GM03348 (cell line): Measurements from ENCODE around the gene MACROD2.

ENCODE experiments used
- DNase-seq: peaks from one replicate; pipeline ENCODE4 v3.0.0; 2012; ENCODE audit warnings: low spot score

Gene MACROD2

GRCh38 chr20:14815340-14815739 lies 820.0 kb downstream of the MACROD2 start:
- DNase-seq, result no peak

DNA sequence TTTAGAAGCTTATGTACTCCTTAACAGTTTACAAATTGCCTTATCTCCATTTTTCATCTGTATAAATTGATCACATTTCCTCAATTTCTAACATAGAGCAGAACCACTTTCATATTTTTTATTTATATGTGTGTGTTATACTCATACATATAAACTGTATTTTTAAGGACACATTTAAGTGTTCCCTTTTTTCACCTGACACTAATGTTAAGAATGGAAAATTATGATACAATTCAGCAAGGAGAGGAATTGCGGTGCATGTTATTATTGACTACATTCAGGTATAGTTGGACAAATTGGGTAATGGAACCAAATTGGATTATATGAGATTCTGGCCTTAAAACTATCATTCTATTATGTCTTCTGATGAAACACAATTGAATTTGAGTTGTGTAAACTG lies 821.2 kb downstream of the MACROD2 start:
- no peak for DNase-seq

DNA sequence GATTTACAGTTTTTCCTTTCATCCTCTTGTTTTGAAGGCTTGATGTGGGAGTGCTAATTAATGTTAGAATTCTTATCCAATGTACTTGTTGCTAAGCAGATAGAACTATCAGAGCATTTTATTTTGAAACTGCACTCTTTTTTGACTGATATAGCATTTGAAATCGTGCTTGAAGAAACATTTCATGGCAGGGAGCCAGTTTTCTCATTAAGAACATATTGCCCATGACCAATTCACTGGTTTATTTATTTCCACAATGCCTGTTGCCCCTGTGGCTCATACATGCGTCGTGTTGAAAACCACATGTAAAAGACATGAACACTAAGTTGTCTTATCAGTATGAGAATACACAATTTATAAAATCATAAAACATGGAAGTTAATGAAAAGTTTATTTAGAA lies 821.8 kb downstream of the MACROD2 start:
- no peak for DNase-seq

DNA sequence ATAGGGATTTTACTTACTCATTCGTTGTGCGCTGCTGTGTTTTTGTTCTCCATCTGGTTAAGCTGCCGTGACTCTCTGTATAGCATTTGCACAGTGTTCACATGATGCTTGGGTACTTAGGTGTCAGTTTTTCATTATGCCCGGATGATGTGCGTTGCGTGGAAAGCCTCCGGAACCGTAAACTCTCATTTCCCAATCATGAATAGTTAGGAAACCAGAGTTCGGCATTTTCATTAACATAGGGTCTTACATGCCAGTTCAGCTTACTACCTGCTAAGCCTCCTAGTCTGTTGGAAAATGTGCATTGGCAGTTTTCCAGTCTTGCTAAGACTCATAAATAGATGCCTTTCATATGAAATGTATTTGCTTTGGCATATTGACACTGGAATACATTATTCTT lies 825.5 kb downstream of the MACROD2 start:
- no peak for DNase-seq

DNA sequence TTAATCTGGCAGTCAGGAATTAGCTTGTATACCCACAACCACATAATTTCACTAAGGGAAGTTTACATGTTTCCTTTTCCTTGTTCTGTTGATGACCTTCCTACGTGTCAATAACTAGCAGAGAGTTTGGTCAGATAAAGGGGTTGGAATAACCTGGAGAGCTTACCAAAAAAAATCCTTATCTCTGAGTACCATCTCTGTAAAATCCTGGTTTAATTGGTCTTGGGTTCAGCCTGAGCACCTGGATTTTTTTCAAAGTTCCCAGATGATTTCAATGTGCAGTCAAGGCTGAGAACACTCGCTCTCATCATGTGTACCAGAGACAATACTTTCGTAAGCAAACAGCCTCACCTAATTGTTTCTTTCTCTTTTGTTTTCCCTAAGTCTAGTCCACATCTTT lies 825.9 kb downstream of the MACROD2 start:
- no peak for DNase-seq

DNA sequence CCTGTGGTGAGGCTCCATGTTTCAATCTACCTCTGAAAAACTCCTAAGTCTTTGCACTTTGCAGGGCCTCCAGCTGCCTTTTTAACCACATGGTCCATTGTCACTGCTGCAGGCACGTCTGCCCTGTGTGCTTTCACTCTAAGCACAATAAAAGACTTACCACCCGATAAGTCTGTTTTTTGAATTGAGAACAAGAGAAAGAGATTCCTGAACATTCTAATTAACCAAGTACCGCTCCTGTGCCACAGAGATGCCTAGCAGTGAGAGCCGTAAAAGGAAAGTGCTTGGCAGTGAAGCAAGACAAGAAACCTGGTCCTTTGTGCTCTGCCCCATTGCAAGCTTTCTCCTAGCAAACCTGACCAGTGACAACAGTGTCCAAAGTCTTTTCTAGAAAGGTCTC lies 829.7 kb downstream of the MACROD2 start:
- no peak for DNase-seq

GRCh38 chr20:14826543-14827313 lies 831.4 kb downstream of the MACROD2 start:
- no peak for DNase-seq

GRCh38 chr20:14828459-14828858 lies 833.1 kb downstream of the MACROD2 start:
- DNase-seq, result no peak

DNA sequence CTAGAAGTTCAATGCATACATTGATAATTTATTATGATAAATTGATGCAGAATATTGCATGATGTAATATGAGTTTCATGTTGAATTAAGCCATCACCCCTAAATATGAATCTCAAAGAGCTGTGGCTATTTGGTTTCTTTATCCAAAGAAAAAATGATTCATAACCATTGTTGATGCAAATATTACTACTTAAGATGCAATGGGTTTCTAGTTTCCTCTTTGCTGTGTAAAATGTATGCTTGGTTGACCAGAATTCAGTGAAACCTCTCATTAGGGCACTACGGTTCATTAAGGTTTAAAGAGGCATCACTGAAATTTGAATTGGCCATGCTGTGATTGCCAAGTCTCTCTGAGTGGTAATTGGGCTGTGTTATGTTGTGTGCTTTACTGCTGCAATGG lies 834.6 kb downstream of the MACROD2 start:
- no peak for DNase-seq

- DNase-seq, result no peak
Measured at GRCh38 chr20:14830466-14830865, 835.1 kb downstream of the MACROD2 start.

DNA sequence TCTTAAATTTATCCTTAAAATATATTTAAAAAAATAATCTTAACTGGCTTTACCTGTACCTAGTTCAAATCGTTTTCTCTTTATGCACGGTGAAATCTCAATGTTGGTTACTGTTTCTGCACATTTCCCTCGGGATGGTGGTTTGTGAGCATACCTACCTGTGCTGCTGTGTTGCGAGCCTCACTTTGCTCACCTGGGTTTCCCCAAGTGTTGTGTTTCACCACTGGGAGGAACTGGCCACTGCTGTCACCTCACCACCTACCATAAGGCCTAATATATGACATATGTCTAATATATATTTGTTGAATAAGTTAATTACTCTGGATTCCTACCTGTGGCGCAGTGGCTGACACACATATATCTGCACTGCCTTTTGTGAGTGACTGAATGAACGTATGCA lies 835.6 kb downstream of the MACROD2 start:
- DNase-seq, result no peak

GRCh38 chr20:14832630-14833029 lies 837.3 kb downstream of the MACROD2 start:
- DNase-seq, result no peak

DNA sequence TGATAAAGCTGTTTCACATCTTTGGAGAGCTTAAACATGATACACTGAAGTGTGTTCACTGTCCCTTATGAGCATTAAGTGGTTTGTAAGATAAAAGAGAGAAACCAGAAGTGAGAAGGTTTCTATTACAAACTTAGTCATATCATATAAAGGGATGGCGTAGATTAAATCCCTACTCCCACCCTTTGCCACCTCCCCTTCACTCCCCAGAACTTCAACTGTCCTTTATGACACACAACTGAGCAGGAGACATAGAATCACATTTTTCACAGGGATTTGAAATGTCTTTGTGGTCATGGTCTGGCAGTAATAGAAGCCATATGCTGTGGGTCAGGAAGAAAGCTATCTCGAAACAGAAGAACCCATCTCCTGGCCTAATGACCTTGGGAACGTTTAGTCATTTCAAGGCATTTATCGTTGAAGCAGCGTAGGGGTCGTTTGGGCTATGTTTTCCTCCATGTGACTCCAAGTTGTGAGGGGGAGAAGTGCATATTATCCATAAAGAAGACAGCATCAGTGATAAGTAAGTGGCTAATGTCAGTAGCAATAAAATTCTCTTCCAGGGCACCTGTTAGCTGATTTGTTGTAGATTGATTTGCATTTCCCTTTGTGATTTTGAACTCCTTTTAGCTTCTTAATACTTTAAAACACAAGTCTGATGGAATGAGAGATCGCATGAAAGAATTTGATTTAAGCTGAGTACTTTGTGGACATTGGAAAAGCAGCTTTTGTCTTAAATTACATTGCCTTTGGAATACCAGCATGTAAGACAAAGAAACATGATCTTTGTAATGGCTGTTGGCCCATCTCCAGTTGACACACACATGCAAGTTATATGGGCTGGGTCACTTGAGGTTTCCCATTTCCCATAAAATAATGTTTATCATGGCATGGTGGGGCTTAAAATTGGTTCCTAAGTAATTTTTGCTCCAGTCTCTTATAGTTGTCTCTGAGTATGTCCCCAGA lies 843.6 kb downstream of the MACROD2 start:
- DNase-seq, result no peak

- no peak for DNase-seq
Measured at GRCh38 chr20:14845199-14846160, 850.2 kb downstream of the MACROD2 start.

GRCh38 chr20:14848806-14849205 lies 853.5 kb downstream of the MACROD2 start:
- DNase-seq, result no peak

GRCh38 chr20:14853079-14853478 lies 857.8 kb downstream of the MACROD2 start:
- no peak for DNase-seq

DNA sequence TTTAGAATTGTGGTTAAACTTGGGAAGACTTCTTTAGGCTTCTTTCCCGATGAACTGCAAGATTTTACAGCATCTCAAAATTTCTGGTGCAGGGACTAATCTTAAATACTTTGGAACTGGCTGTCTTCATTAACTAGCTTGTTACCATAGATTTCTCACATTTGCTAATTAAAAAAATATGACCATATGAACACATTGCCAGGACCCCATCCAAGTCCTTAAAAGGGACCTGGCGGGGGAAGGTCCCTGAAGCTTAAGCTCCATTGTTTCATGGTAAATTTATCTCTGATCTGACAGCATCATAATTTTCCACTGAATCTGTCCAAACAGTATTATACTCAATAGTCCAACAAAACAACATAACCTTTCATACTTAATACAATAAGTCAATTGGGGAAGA lies 859.9 kb downstream of the MACROD2 start:
- DNase-seq, result no peak

DNA sequence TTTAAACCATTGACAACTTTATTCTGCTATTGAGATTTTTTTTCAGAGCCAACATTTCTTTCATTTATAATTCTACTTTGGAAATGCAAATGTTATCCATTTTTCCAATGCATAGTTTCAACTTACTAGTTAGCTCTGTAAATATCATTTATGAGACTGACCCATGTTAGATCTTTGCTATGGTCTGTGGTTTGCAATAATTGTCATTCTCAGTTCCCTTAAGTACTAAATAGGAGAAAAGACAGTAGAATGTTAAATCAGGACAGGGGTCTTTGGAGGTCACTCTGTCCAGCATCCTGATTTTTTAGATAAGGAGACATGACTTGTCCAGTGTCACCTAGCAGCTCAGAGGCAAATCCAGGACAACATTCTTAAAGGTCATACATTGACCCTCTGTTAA lies 864.3 kb downstream of the MACROD2 start:
- no peak for DNase-seq

DNA sequence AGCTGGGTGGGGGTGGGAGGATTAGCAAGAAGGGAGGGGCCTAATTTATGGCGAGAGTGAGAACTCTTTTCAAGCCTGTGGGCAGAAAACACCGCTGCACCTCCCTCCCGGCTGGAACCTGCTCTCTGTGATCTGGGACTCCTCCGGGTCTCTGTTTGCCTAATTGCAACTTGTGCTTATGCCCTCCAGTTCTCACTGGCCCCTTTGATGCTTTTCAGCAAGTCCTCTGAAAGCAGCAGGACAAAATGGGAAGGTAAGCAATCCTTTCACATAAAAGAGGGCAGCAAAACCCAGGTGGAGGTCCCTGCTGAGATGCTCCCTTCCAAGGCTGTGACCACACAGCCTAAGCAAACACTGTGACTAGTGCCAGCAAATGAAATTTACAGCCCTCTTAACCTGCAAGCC lies 865.1 kb downstream of the MACROD2 start:
- DNase-seq, result no peak

DNA sequence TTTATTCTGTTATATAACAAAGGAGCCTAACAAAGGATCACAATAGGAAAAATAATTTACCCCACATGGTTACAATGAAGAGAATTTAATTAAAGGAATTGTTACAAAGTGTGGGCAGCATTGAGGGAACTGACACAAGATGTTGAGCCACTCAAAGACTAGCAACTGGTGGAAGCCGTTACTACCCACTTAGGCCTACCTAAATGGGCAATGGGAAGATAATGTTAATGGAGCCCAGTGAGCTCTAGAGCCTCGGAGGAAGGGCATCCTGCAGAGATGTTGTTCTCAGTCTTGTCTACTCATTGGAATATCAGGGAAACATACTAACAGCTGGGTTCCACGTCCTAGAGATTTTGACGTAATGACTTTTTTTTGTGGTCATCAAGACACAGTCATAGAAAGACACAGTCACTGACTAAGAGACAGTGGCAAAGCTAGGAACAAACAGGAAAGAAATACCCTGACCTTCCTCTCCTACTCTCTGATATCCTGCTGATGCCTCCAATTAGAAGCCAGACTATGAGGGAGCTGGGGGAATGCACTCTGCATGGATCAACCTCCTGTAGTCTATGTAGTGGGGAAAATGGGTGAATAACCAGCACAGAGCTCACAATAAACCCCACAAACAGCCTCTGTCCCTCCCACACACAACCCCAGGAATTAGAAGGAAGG lies 865.8 kb downstream of the MACROD2 start:
- no peak for DNase-seq

- no peak for DNase-seq
Measured at GRCh38 chr20:14865169-14865568, 869.9 kb downstream of the MACROD2 start.
